Activated CD4-positive, alpha-beta T cell treated with anti-CD3 and anti-CD28 coated beads, Interleukin-2, amount 50 U/mL, for 1 hour (primary cell): Measurements from ENCODE around the gene FAM171A1.
"Not testable (repeated sequence)": the region's sequence is repeated elsewhere in the genome, so short reads cannot be mapped to it uniquely, and the experiment has no call there.

Experiments used
- DNase-seq: peaks from one replicate; pipeline ENCODE4 v3.0.0-alpha.2; 2020

Gene FAM171A1

GRCh38 chr10:15278786-15279185 lies 92.3 kb downstream of the FAM171A1 start:
- DNase-seq: no peak

GRCh38 chr10:15276039-15276438 lies 95.0 kb downstream of the FAM171A1 start:
- DNase-seq: not testable (repeated sequence)

GRCh38 chr10:15269838-15270237 lies 101.3 kb downstream of the FAM171A1 start:
- DNase-seq: not testable (repeated sequence)

DNA sequence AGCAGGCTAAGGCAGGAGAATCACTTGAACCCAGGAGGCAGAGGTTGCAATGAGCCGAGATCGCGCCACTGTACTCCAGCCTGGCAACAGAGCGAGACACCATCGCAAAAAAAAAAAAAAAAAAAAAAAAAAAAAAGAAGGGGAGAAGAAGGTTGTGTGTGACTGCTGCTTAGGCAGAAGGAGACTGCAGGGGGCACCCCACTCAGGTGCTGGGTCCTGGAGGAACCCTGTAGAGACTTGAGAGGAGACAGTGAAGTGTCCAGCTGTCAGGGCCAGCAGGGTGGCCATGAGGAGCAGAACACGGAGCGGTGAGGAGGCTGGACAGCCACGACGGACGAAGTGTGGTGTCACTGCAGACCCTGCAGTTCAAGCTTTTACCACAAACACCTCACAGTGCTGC lies 103.6 kb downstream of the FAM171A1 start:
- no peak for DNase-seq

DNA sequence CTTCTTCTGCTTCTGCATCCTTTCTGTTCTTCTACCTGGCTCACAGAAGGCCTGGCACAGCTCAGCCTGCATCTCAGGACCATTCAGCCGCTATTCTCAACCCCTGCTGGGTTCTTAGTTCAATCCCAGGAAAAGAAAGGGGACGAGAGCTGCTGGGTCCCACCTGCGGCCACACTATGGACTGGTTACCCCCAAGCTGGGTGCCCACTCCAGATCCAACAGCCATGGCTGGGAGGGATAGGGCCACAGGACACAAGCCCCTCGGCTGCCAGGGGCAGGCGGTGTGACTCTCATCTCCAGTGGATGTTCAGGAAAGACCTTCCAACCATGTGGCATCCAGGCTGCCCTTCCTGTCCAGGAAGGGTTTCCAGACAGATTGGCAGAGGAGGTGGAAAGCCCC lies 105.0 kb downstream of the FAM171A1 start:
- DNase-seq: no peak

DNA sequence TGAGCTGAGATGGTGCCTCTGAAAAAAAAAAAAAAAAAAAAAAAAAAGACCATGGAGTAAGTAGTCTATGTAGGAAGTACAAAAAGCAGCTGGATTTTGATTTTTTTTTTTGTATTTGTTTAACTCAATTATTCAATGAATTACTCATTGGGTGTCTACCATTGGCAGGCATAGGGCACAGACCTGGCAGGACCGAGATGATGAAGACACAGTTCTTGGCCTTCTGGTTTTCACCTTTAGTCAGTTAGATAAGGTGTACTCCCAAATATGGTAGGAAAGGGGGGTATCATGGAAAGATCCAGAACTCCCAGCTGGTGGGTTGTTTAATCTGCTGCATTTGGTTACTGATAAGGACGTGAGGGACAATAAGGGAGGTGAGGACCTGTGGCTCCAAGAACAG lies 105.5 kb downstream of the FAM171A1 start:
- DNase-seq: no peak

DNA sequence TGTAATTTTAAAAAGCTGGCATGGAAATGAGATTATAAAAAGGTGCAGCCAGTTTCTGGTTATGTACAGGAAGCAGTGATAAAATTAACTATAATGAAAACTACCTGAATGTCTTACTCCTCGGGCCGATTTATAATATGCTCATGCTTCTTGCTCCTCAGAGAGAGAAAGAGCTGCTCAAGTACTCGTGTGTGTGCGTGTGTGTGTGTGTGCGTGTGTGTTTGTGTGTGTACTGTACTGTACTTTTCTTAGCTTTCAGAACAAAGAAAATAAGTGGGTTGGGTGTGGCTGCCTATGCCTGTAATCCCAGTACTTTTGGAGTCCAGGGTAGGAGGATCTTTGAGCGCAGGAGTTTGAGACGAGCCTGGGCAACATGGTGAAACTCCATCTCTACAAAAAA lies 106.0 kb downstream of the FAM171A1 start:
- no peak for DNase-seq

GRCh38 chr10:15263657-15264323 lies 107.3 kb downstream of the FAM171A1 start:
- no peak for DNase-seq

DNA sequence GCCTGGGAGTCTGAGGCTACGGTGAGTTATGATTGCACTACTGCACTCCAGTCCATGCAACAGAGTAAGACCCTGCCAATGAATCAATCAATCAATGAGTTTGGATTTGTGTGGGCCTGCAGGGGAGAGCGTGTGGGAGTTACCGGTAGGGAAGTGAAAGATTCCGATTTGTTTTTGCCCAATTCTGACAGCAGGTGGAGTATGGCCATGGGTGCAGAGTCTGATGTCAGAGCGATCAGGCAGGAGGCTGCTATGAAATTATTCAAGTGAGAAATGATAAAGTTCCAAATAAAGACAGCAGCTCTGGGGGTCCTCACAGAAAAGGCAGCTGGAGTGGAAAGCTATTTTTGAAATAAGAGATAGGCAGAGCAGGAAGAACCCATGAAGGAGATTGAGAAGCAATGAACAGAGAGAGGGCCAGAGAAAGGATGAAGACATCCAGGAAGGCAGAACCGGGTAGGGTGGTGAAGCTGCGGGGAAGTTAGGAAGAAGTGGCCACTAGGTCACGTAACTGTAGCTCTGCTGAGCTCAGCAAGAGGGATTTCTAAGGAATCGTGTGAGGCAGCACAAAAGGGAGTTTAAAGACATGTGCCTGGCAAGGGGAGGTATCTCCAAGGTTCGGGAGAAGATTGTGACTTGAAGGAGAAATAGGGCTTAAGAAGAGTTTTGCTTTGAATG lies 108.9 kb downstream of the FAM171A1 start:
- no peak for DNase-seq

- no peak for DNase-seq
These were observed 112.0 kb downstream of the FAM171A1 start for GRCh38 chr10:15259136-15259535.

- no peak for DNase-seq
These were observed 112.8 kb downstream of the FAM171A1 start for GRCh38 chr10:15258255-15258654.

- DNase-seq: no peak
These were observed 115.1 kb downstream of the FAM171A1 start for GRCh38 chr10:15255961-15256360.

GRCh38 chr10:15254808-15255648 lies 116.1 kb downstream of the FAM171A1 start:
- DNase-seq: no peak

DNA sequence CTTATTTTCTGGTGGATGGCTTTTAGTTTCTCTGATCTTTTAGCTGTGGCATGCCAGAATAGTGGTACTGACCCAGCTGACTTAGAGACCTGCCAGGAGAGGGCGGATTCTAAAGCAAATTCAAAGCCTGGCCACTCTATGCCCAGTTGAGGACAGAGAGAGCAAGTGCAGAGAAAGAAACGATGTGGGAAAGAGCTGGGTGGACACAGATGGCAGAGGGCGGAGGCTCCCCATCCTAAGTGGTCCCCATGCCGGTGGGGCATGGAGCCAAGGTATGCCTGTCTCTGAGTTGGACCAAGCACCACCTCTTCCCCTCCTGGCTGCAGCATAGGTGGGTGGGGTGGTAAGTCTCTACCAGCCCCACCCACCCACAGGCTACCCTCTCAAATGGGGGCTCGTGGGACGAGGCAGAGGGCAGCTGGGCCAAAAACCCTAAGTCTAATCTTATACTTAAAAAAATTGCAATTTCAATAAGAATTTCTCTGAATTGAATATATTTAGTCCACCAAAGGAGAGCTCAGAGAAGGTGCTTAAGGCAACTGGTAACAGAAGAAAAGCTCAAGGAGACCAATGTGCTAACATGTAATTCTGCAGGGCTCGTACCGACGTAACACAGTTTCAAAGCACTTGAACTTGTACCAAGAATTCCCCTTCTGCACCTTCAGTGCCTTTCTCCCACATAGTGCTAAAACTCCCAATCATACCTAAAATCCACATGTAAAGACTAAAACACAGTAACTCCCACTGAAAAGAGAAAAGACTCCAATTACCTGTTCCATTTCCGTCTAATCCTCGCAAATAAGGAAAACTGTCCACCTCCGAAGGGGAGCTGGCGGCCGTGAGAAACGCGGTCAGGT lies 116.9 kb downstream of the FAM171A1 start:
- DNase-seq: no peak

- DNase-seq: no peak
These were observed 118.7 kb downstream of the FAM171A1 start for GRCh38 chr10:15252396-15252795.

- DNase-seq: no peak
These were observed 119.2 kb downstream of the FAM171A1 start for GRCh38 chr10:15251791-15252380.

DNA sequence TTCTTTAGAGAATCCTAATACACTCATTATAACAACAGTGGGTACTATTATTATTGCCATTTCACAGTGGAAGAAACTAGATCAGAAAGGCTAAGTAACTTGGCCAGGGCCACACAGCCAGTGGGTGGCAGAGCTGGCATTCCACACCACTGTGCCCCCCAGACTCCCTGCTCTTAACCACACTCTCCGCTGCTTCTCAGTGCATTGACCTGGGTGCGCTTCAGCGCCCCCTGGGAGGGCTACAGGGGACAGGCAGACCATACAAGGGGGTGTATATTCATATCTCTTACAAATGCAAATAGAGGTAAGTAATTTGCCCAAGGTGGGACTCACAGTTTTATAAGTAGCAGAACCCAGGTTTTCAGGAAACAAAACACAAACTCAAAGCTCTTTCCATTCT lies 125.6 kb downstream of the FAM171A1 start:
- no peak for DNase-seq

GRCh38 chr10:15244635-15245197 lies 126.4 kb downstream of the FAM171A1 start:
- no peak for DNase-seq

GRCh38 chr10:15242261-15242840 lies 128.7 kb downstream of the FAM171A1 start:
- DNase-seq: no peak

GRCh38 chr10:15241306-15241705 lies 129.8 kb downstream of the FAM171A1 start:
- no peak for DNase-seq

- no peak for DNase-seq
These were observed 132.3 kb downstream of the FAM171A1 start for GRCh38 chr10:15238555-15239335.
